Measurements from ENCODE around the gene NOX3. TPM values are rescaled to one million over a fixed set of nuclear protein-coding genes. Genes with fewer than 3 reads are reported as not detected.

Gene NOX3
- total RNA-seq, 1 donor: not detected

GRCh38 chr6:155424181-155424580 lies 31.5 kb downstream of the NOX3 start:
- no peak for TF ChIP-seq CTCF (IDR thresholded peaks at IDR 0.05; ENCODE audit: extremely low read depth, low read depth, low read length)
- DNase-seq (ENCODE audit: insufficient read length, low spot score, missing footprints): no peak
- Histone ChIP-seq H3K27ac (ENCODE audit: low read depth, low read length) (no peak overlapping the region), H3K4me2 (ENCODE audit: insufficient read depth, low read length) (no peak overlapping the region), H3K79me2 (ENCODE audit: insufficient read depth, low read length) (no peaks in the 10 kb centered on the region), H4K20me1 (ENCODE audit: insufficient read depth, low read length) (no peaks in the 10 kb centered on the region), H3K27me3 (ENCODE audit: insufficient read depth, low read length) (no peaks in the 10 kb centered on the region), H3K4me1 (ENCODE audit: insufficient read depth, low read length) (peaks cover 7% of the 10 kb centered on the region), H2AFZ (ENCODE audit: low read length) (no peak overlapping the region), H3K9me3 (ENCODE audit: low read depth, low read length) (no peaks in the 10 kb centered on the region), H3K4me3 (ENCODE audit: insufficient read depth, low read length) (no peak overlapping the region), H3K36me3 (ENCODE audit: insufficient read depth, low read length) (no peaks in the 10 kb centered on the region)

- H3K9me3 ChIP-seq (ENCODE audit: low read depth, low read length): no peaks in the 10 kb centered on the region
- no peak overlapping the region for H3K27ac ChIP-seq (ENCODE audit: low read depth, low read length)
- H2AFZ ChIP-seq (ENCODE audit: low read length): no peak overlapping the region
- no peak for TF ChIP-seq CTCF (IDR thresholded peaks at IDR 0.05; ENCODE audit: extremely low read depth, low read depth, low read length)
- H3K36me3 ChIP-seq (ENCODE audit: insufficient read depth, low read length): no peaks in the 10 kb centered on the region
- no peaks in the 10 kb centered on the region for H3K27me3 ChIP-seq (ENCODE audit: insufficient read depth, low read length)
- H3K4me1 ChIP-seq (ENCODE audit: insufficient read depth, low read length): peaks cover 20% of the 10 kb centered on the region
- no peaks in the 10 kb centered on the region for H4K20me1 ChIP-seq (ENCODE audit: insufficient read depth, low read length)
- no peak overlapping the region for H3K4me3 ChIP-seq (ENCODE audit: insufficient read depth, low read length)
- no peak for DNase-seq (ENCODE audit: insufficient read length, low spot score, missing footprints)
- no peak overlapping the region for H3K4me2 ChIP-seq (ENCODE audit: insufficient read depth, low read length)
- H3K79me2 ChIP-seq (ENCODE audit: insufficient read depth, low read length): no peaks in the 10 kb centered on the region
Measured at GRCh38 chr6:155422635-155423034, 33.0 kb downstream of the NOX3 start.

GRCh38 chr6:155420492-155420891 lies 35.1 kb downstream of the NOX3 start:
- Histone ChIP-seq H3K4me2 (ENCODE audit: insufficient read depth, low read length) (no peak overlapping the region), H3K4me1 (ENCODE audit: insufficient read depth, low read length) (peaks cover 21% of the 10 kb centered on the region), H3K36me3 (ENCODE audit: insufficient read depth, low read length) (no peaks in the 10 kb centered on the region), H3K4me3 (ENCODE audit: insufficient read depth, low read length) (no peak overlapping the region), H3K27ac (ENCODE audit: low read depth, low read length) (no peak overlapping the region), H3K9me3 (ENCODE audit: low read depth, low read length) (no peaks in the 10 kb centered on the region), H2AFZ (ENCODE audit: low read length) (no peak overlapping the region), H3K79me2 (ENCODE audit: insufficient read depth, low read length) (no peaks in the 10 kb centered on the region), H4K20me1 (ENCODE audit: insufficient read depth, low read length) (no peaks in the 10 kb centered on the region), H3K27me3 (ENCODE audit: insufficient read depth, low read length) (no peaks in the 10 kb centered on the region)
- no peak for DNase-seq (ENCODE audit: insufficient read length, low spot score, missing footprints)
- no peak for TF ChIP-seq CTCF (IDR thresholded peaks at IDR 0.05; ENCODE audit: extremely low read depth, low read depth, low read length)

- Histone ChIP-seq H3K36me3 (ENCODE audit: insufficient read depth, low read length) (no peaks in the 10 kb centered on the region), H3K27ac (ENCODE audit: low read depth, low read length) (peak overlapping the region; percentile 66), H3K4me2 (ENCODE audit: insufficient read depth, low read length) (peak overlapping the region; percentile 55), H3K4me3 (ENCODE audit: insufficient read depth, low read length) (no peak overlapping the region), H3K27me3 (ENCODE audit: insufficient read depth, low read length) (no peaks in the 10 kb centered on the region), H3K4me1 (ENCODE audit: insufficient read depth, low read length) (peaks cover 21% of the 10 kb centered on the region), H4K20me1 (ENCODE audit: insufficient read depth, low read length) (no peaks in the 10 kb centered on the region), H3K9me3 (ENCODE audit: low read depth, low read length) (no peaks in the 10 kb centered on the region), H2AFZ (ENCODE audit: low read length) (peak overlapping the region; percentile 62), H3K79me2 (ENCODE audit: insufficient read depth, low read length) (no peaks in the 10 kb centered on the region)
- DNase-seq (ENCODE audit: insufficient read length, low spot score, missing footprints): no peak
- TF ChIP-seq CTCF (IDR thresholded peaks at IDR 0.05; ENCODE audit: extremely low read depth, low read depth, low read length): no peak
Measured at GRCh38 chr6:155419161-155419560, 36.5 kb downstream of the NOX3 start.
